Vagina (tissue), 2 donors: Measurements from ENCODE around the gene ODAD2. TPM values are rescaled to one million over a fixed set of nuclear protein-coding genes. Genes with fewer than 3 reads are reported as not detected.
"Not testable (repeated sequence)": the region's sequence is repeated elsewhere in the genome, so short reads cannot be mapped to it uniquely, and the experiment has no call there.

Source experiments
- DNase-seq, 2 donors: peaks; one replicate each; pipeline ENCODE4 v3.0.0-alpha.2; 2017; ENCODE audit errors: extremely low spot score in 2 of 2
- H3K27ac ChIP-seq: fragments of 200-600 bp; sonication (generic); one replicate; pipeline ENCODE4 v1.5.1; 2019
- H3K27me3 ChIP-seq: fragments of 200-600 bp; sonication (generic); one replicate; pipeline ENCODE4 v1.5.1; 2019
- H3K36me3 ChIP-seq, 2 donors: fragments of 200-600 bp; sonication (generic); one replicate each; pipeline ENCODE4 v1.5.1; 2017 to 2019
- H3K4me1 ChIP-seq: fragments of 200-600 bp; sonication (generic); one replicate; pipeline ENCODE4 v1.5.1; 2019
- H3K4me3 ChIP-seq, 2 donors: fragments of 200-600 bp; sonication (generic); 1 replicate in 1 of 2; 2 replicates in 1 of 2; pipeline ENCODE4 v1.5.1; 2016 to 2019
- H3K9me3 ChIP-seq: fragments of 200-600 bp; sonication (generic); one replicate; pipeline ENCODE4 v1.5.1; 2019
- CTCF ChIP-seq, 3 experiments: fragments of 450-650 bp in 2 of 3; fragments of 200-600 bp in 1 of 3; sonication (generic) in 1 of 3; IDR thresholded peaks; one replicate each; pipeline ENCODE4 v1.5.1; 2017 to 2019; ENCODE audit warnings: antibody characterized with exemption in 3 of 3, mild to moderate bottlenecking in 2 of 3, moderate library complexity in 2 of 3
- POLR2A ChIP-seq, 2 donors: fragments of 450-650 bp; IDR thresholded peaks; one replicate each; pipeline ENCODE4 v1.6.1; 2017; ENCODE audit warnings: antibody characterized with exemption in 2 of 2, mild to moderate bottlenecking in 2 of 2, moderate library complexity in 2 of 2
- POLR2AphosphoS5 ChIP-seq, 2 donors: sonication (generic); formaldehyde crosslinking; IDR thresholded peaks; one replicate each; pipeline ENCODE4 v1.9.0; 2017; ENCODE audit warnings: antibody characterized with exemption in 2 of 2, mild to moderate bottlenecking in 2 of 2, low read depth in 1 of 2; ENCODE audit not compliant: insufficient read depth in 1 of 2
- intact Hi-C: fragments of 100-400 bp; cut with DNase I; formaldehyde crosslinking; loops from one replicate; pipeline ENCODE4 v1.15.1; 2023
- total RNA-seq: library from RNA; depleted of rRNA; stranded (reverse); fragments of >200 nt; gene quantifications from one replicate; pipeline ENCODE4 v1.2.3, GENCODE V29; 2016

Gene ODAD2
- total RNA-seq, 1 donor from 2014 or later = 0.25 TPM

- H3K4me3 ChIP-seq = no peak overlapping the region
- H3K36me3 ChIP-seq = no peaks in the 10 kb centered on the region
- no peaks in the 10 kb centered on the region for H3K9me3 ChIP-seq
- no peaks in the 10 kb centered on the region for H3K4me1 ChIP-seq
- intact Hi-C loops = no loop called here
- no peak for TF ChIP-seq CTCF (IDR thresholded peaks at IDR 0.05)
- no peak overlapping the region for H3K27ac ChIP-seq
- DNase-seq = no peak
- H3K27me3 ChIP-seq = no peaks in the 10 kb centered on the region
Measured at GRCh38 chr10:27914888-27915287, 84.0 kb downstream of the ODAD2 start.

DNA sequence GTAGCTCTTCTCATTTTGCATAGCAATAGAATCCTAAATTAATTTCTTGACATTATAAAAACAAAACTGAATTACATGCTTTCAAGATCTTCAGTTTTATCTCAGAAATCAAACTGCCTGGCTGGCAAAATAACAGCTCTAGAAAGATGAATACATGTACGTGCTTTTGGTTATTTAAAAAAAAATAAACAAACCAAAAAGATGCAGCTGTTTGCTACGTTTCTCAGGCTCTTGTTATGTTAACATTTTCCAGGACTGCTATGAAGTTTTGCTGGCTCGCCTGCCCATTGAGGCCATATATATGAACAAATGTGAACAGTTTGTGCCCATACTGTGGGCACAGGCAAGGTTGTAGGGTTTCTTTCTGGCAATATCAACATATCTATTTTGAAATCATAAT is 86.6 kb downstream of the ODAD2 start:
- Histone ChIP-seq H3K27me3 (no peaks in the 10 kb centered on the region), H3K4me1 (no peaks in the 10 kb centered on the region), H3K9me3 (no peaks in the 10 kb centered on the region), H3K27ac (no peak overlapping the region), H3K4me3 (no peak overlapping the region), H3K36me3 (no peaks in the 10 kb centered on the region)
- intact Hi-C loops = no loop called here
- TF ChIP-seq POLR2AphosphoS5 (IDR thresholded peaks at IDR 0.05; ENCODE audit: insufficient read depth in 1 of 2, low read depth in 1 of 2) (no peak), CTCF (IDR thresholded peaks at IDR 0.05) (no peak)
- no peak for DNase-seq

GRCh38 chr10:27911539-27911938 is 87.3 kb downstream of the ODAD2 start:
- intact Hi-C loops = no loop called here
- Histone ChIP-seq H3K4me1 (no peaks in the 10 kb centered on the region), H3K27ac (no peak overlapping the region), H3K4me3 (no peak overlapping the region), H3K36me3 (no peaks in the 10 kb centered on the region), H3K9me3 (no peaks in the 10 kb centered on the region), H3K27me3 (no peaks in the 10 kb centered on the region)
- no peak for DNase-seq
- TF ChIP-seq CTCF (IDR thresholded peaks at IDR 0.05) (no peak), POLR2AphosphoS5 (IDR thresholded peaks at IDR 0.05; ENCODE audit: insufficient read depth in 1 of 2, low read depth in 1 of 2) (no peak), POLR2A (IDR thresholded peaks at IDR 0.05) (no peak)

- H3K4me3 ChIP-seq = no peak overlapping the region
- no peak for DNase-seq
- H3K4me1 ChIP-seq = no peaks in the 10 kb centered on the region
- TF ChIP-seq POLR2AphosphoS5 (IDR thresholded peaks at IDR 0.05; ENCODE audit: insufficient read depth in 1 of 2, low read depth in 1 of 2) (no peak), POLR2A (IDR thresholded peaks at IDR 0.05) (no peak), CTCF (IDR thresholded peaks at IDR 0.05) (no peak)
- H3K27me3 ChIP-seq = no peaks in the 10 kb centered on the region
- no peaks in the 10 kb centered on the region for H3K36me3 ChIP-seq
- H3K9me3 ChIP-seq = no peaks in the 10 kb centered on the region
- intact Hi-C loops = no loop called here
- H3K27ac ChIP-seq = no peak overlapping the region
Measured at GRCh38 chr10:27911011-27911410, 87.9 kb downstream of the ODAD2 start.

DNA sequence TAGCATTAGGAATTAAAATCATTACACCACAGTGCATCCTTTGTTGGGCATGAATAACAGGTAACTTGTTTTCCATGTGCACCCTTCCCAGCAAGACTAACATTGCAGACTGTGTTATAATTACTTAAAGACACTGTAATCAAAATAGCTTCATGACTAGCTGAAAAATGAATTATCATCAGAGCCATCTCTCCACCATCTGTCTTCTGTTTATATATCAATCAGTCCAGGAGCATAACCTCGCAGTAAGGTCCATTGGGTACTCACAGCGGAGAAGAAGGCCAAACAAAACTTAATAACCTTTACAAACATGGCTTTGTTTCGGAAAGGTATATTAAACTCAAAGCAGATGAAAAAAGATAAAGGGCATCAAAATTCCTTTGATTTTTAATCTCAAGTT is 90.6 kb downstream of the ODAD2 start:
- no peaks in the 10 kb centered on the region for H3K9me3 ChIP-seq
- H3K27me3 ChIP-seq = no peaks in the 10 kb centered on the region
- no peaks in the 10 kb centered on the region for H3K4me1 ChIP-seq
- intact Hi-C loops = no loop called here
- no peak for DNase-seq
- H3K27ac ChIP-seq = no peak overlapping the region
- TF ChIP-seq POLR2AphosphoS5 (IDR thresholded peaks at IDR 0.05; ENCODE audit: insufficient read depth in 1 of 2, low read depth in 1 of 2) (no peak), POLR2A (IDR thresholded peaks at IDR 0.05) (no peak), CTCF (IDR thresholded peaks at IDR 0.05) (no peak)
- H3K36me3 ChIP-seq = no peaks in the 10 kb centered on the region
- no peak overlapping the region for H3K4me3 ChIP-seq

DNA sequence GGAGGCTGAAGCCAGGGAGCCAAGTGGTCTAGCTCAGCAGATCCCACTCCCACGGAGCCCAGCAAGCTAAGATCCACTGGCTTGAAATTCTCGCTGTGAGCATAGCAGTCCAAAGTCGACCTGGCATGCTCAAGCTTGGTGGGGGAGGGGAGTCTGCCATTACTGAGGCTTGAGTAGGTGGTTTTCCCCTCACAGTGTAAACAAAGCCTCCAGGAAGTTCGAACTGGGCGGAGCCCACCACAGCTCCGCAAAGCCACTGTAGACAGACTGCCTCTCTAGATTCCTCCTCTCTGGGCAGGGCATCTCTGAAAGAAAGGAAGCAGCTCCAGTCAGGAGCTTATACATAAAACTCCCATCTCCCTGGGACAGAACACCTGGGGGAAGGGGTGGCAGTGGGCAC is 99.4 kb downstream of the ODAD2 start:
- H3K4me3 ChIP-seq, intact Hi-C loops, H3K4me1 ChIP-seq, DNase-seq, H3K9me3 ChIP-seq, H3K27ac ChIP-seq, H3K27me3 ChIP-seq, H3K36me3 ChIP-seq: not testable (repeated sequence)
